Measurements from ENCODE around the gene CDH4. TPM values are rescaled to one million over a fixed set of nuclear protein-coding genes. Genes with fewer than 3 reads are reported as not detected.

CDH4 gene
- total and polyA plus RNA-seq, 9 of the 15 experiments (the other 6 are each of a cell fraction or from before 2014, with no cell fraction given) = 0.04 TPM; not detected in 8

DNA sequence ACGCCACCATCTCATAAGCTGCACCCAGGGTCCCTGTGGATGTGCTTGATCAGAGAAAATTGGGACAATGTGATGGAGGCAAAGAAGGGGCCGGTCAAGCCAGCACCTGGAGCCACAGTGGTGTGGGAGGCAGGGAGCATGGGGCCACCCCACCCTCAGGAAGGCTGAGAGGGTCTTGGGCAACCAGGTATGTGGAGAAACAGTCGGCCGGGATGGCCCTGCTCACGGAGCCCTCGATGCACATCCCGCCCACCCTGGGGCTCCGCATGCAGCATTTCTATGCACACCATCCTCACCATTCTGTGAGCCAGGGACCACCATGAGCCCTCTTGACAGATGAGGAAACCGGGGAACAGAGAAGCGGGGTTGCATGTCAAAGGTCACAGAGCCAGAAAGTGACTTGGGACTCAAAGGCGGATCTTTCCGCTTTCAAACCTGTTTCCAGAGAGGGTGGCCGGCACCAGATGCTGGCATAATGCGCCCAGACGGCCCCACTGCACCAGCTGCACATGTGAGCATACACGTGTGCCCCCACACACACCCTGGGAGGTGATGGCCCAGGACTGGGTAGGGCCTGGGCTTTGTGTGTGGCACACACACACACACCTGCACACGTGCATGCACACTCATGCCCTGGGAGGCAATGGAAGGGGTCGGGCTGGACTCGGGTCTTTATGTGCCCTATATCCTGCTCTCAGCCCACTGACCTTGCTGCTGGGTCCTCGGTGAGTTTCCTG is 415.2 kb downstream of the CDH4 start:
- peaks cover 14 to 66% of the 10 kb centered on the region in 2 experiments; a peak in 3 of 5 replicates for H3K27me3 ChIP-seq (ENCODE audit: control insufficient read depth in 2 of 2, insufficient read depth in 2 of 2, low read length in 2 of 2)
- no peaks in the 10 kb centered on the region for H3K36me3 ChIP-seq (ENCODE audit: control insufficient read depth, insufficient read depth, low read length)
- H3K4me1 ChIP-seq (replicated peaks in 1 of 2; ENCODE audit: control insufficient read depth in 2 of 2, insufficient read depth in 2 of 2, low read length in 2 of 2) = no peaks in the 10 kb centered on the region
- CTCF ChIA-PET (ENCODE audit: low intra/inter-chr PET ratio) = no interaction called here
- TF ChIP-seq PML (IDR thresholded peaks at IDR 0.05; ENCODE audit: low read length) (no peak), CEBPG (CRISPR knock-in tag; IDR thresholded peaks at IDR 0.05) (no peak), CEBPG (tag; conservative IDR thresholded peaks at IDR 0.05 in 1 of 2, IDR thresholded peaks at IDR 0.05 in 1 of 2) (no peak), BCL6 (CRISPR knock-in tag; IDR thresholded peaks at IDR 0.05) (no peak), ZNF780A (CRISPR knock-in tag; IDR thresholded peaks at IDR 0.05) (no peak), HDGF (IDR thresholded peaks at IDR 0.05) (no peak), SRF (CRISPR knock-in tag; IDR thresholded peaks at IDR 0.05) (no peak), NFATC3 (IDR thresholded peaks at IDR 0.05) (no peak), NFE2L1 (tag; IDR thresholded peaks at IDR 0.05; ENCODE audit: borderline replicate concordance, low read depth) (no peak)
- TF ChIP-seq, protein P1, sequence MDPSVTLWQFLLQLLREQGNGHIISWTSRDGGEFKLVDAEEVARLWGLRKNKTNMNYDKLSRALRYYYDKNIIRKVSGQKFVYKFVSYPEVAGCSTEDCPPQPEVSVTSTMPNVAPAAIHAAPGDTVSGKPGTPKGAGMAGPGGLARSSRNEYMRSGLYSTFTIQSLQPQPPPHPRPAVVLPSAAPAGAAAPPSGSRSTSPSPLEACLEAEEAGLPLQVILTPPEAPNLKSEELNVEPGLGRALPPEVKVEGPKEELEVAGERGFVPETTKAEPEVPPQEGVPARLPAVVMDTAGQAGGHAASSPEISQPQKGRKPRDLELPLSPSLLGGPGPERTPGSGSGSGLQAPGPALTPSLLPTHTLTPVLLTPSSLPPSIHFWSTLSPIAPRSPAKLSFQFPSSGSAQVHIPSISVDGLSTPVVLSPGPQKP (CRISPR knock-in tag; IDR thresholded peaks at IDR 0.05) = no peak
- TF ChIP-seq, protein P2, sequence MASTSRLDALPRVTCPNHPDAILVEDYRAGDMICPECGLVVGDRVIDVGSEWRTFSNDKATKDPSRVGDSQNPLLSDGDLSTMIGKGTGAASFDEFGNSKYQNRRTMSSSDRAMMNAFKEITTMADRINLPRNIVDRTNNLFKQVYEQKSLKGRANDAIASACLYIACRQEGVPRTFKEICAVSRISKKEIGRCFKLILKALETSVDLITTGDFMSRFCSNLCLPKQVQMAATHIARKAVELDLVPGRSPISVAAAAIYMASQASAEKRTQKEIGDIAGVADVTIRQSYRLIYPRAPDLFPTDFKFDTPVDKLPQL (IDR thresholded peaks at IDR 0.05; ENCODE audit: extremely low read depth, insufficient read length) = no peak
- FAIRE-seq (no peak), DNase-seq (ENCODE audit: extremely low read depth in 1 of 4, low spot score in 3 of 4) (no peak), ATAC-seq (no peak)
- no peak overlapping the region for H3K9ac ChIP-seq (ENCODE audit: insufficient read depth in 1 of 2, low read depth in 2 of 2, low read length in 2 of 2)
- 2% methylated on average over 20 of the region's 20 CpGs for WGBS (ENCODE audit: insufficient coverage, low coverage, missing lambda C conversion rate)
- H3K9me1 ChIP-seq (ENCODE audit: control insufficient read depth, insufficient read depth, low read length) = no peaks in the 10 kb centered on the region
- H3K9me3 ChIP-seq (replicated peaks; ENCODE audit: control insufficient read depth, insufficient read depth, low read depth, low read length) = no peaks in the 10 kb centered on the region
- no peak overlapping the region for H3K4me3 ChIP-seq
- BruUV-seq (replicated peaks) = no TSS peak
- no peak overlapping the region for H3K27ac ChIP-seq (ENCODE audit: extremely low read depth, low read depth, low read length)
- intact Hi-C loops (cut with micrococcal nuclease) (no loop called here), in situ Hi-C loops (cut with MboI) (no loop called here)
- peaks cover 6% of the 10 kb centered on the region; the same call in 1 of the 2 replicates for H4K20me1 ChIP-seq (replicated peaks; ENCODE audit: control insufficient read depth, insufficient read depth, low read length)
- POLR2A ChIA-PET = interaction anchor here (0.6 kb wide), 2 partner anchors 170 to 400 kb away, joined by 3 read pairs; no protein-coding TSS in a partner anchor
- H3K79me2 ChIP-seq (ENCODE audit: control insufficient read depth, insufficient read depth, low read length) = no peaks in the 10 kb centered on the region
- no peak overlapping the region for H3K4me2 ChIP-seq (ENCODE audit: insufficient read depth, low read length)
- no peak overlapping the region for H2AFZ ChIP-seq (ENCODE audit: low read depth, low read length)
